ENCODE results near the gene EML6.
"Not testable (repeated sequence)": the region's sequence is repeated elsewhere in the genome, so short reads cannot be mapped to it uniquely, and the experiment has no call there.

EML6 gene

DNA sequence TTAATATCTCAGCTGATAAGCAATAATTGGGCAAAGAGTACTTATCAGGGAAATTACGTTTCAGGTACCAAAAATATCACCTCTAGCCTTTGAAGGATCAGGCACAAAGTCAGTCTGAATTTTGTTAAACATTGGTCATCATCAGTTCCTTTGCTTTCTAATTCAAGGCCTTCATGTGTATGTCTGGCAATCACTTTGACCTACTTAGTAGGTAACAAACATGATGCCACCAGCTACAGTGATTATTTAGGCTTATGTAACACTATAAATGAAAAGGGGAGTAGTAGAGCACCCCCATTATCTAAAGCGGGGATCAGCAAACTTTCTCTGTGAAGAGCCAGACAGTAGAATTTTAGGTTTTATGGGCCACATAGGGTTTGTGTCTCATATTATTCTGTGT lies 251.7 kb downstream of the EML6 start:
- no peak for DNase-seq

DNA sequence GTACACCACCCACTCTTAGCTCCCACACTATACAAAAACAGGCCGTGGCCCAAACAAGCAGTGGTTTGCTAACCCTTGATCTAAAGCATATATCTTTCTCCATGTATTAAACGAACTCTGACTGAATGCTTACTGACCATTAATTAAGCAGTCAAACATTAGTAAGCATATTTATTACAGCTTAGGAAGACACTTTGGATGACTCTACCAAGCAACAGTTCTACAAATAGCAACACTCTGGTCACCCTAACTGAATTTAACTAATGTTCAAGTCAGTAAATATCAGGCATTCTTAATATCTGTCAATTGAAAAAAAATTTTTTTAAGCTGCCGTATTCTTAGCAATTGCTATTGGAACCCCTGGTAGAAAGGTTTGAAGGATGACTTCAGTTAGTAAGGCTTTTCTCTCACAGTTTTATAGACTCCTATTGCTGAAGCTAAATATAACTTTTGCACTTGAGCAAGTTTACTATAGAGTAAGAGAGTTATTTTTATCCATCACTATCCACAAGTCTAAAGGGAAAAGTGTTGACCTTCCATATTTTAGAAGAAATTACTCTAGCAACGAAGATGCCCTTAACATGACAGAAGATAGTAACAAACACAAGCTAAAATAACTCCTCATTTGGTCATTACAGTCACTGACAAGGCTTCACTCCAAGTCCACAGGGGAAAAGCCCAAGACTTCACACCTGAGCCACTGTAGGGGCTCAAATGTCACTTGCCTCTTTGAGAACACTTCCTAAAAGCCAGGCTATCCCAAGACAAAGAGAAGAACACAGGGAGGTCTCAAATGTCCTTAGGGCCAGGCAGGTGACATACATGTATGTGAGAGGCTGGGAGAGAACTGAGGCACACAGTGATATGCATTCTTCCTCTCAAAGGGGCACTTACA lies 252.4 kb downstream of the EML6 start:
- no peak for DNase-seq

DNA sequence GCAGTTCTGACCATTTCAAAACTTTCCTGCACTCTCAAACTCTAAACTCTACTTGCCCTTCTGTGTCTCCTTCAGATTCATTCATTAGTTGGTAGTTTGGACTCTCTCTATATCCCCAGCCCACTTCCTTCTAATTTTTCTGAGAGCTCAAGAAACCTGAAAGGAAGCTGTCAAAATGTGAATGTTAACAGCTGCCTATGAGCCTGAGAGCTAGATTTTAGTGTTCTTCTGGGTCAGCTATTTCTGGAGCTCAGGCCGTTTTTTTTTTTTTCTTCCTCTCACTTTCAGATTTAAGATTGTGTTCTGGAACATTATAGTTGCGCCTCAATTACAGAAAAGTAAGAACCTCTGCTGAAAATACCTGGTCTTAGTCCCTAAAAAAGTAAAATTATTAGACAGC lies 253.7 kb downstream of the EML6 start:
- DNase-seq: no peak

DNA sequence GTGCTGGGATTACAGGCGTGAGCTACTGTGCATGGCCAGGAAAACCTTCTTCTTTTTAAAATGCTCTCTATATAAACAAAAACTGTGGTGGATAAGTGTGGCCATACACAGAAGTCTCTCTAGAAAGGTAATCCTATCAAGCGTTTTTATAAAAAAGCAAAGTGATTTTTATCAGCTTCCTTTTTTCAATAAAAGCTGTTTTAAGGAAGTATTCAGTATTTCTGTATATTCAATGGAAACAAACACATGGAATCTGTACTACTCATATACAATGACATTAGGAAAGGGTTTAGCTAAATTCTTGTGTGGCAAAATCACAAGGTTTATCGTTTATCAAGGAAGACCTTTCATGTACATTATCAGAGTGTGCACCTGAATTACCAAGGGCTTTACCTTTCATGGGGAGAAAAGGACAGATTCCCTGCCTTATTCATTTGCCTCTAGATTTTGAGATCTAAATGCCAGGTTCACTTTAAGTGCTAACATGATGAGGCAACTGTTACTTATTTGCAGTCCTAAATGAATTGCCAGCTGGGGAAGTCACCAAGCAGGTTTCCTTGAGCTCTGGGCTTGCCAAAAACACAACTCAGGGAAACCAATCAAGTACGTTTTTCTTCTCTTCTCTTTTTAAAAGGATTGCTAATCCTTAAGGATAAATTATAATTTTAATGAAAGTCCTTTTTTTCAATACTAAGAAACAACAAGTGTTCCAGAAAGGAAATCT lies 256.0 kb downstream of the EML6 start:
- DNase-seq: no peak

DNA sequence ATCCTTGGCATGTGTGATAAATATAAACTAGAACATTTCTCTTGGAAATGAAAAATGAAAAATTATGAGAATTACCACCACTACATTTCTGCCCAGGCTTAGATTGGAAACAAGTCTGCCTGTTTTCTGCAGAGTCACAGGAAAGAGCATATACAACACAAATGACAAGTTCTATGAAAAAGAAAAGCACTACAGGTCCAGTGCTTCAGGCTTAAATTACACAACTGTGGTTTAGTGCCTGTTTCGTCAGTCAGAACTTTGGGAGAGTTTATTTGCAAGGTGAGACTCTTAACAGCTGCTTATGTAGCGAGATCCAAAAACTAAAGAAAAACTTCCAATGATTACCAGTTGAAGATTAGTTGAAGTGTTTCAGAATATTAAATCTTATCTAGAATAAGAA lies 257.9 kb downstream of the EML6 start:
- DNase-seq: no peak

DNA sequence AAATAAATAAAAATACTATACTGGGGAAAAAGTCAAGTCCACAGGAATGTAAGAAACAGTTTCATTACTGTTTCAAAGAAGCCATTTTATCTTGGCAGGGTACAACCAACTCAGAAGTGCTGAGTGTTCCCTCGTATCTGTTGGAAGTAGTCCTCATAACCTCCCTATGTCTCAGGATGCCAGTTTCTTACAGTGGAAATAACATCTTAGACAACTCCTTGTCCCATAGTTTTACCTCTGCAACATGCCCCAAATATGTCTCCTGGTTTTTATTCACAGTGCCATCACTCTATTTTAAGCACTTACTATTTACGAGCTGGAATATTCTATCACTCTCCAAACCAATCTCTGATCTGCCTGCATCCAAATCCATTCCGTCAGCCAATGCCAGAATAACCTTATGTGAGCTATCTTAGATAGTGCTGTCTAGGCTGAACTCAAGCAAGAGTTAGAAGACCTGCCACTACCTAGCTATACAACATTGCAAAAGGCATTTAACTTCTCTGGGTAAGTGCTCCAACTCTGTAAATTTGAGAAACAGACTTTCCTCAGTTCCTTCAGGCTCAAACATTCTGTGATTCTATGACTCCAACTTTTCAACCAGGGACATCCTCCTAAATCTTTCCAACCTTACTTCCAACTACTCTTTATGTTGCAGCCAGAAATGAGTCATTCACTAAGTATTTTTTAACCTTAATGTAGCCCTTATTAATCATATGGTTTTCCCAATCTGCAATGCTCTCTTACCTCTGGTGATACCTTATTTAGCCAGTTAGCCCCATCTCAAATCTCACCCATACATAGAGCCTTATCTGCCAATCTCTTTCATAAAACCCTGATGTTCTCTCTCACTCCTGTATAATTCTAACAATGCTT lies 260.1 kb downstream of the EML6 start:
- DNase-seq: no peak

DNA sequence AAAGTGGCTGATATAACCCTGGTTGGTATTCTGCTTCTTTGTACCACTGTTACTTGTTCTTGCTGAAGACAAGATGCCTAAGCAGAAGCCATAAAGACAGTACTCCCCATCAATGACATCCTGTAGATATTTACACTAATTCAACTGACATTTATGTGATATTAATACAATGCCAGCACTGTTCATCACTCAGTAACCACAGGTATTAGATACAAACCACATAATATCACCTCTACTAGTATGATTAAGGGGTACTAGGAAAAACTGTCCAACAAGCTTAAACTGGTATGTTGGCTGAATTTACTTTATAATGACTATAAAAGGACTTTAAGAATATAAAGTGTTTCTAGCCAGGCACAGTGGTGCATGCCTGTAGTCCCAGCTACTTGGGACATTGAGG lies 261.0 kb downstream of the EML6 start:
- no peak for DNase-seq

DNA sequence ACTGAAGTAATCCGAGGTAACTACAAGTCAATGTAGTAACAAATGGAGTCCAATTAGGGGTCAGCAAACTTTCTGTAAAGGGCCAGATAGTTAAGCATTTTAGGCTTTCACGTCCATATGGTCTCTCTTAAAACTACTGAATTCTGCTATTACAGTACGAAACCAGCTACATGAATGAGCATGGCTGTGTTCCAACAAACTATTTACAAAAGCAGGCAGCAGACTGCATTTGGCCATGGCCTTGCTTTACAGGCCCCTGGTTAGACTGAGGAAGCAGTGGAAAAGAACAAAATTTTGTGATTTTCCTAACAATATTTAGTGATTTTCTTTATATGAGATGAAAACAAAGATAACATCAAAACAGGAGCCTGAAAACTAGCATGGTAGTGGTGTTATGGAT lies 262.8 kb downstream of the EML6 start:
- peak; percentile 21 for DNase-seq

DNA sequence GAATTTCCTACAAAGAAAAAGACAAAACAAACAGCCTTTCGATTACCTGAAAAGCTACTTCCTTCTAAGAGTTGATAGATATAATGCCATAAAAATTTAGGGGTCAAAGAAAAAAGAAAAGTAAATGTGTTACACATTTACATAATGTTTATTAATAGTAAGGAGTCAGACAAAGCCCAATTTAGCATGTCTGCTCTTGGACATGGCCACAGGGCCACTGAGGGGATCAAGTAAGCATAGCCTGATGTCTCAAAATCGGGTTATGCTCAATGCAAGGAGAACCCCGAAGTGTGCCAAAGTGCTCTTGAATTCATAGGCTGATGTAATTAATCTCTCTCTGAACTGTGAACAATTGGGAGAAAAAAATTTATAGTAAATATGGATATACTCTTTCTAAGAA lies 265.1 kb downstream of the EML6 start:
- no peak for DNase-seq

DNA sequence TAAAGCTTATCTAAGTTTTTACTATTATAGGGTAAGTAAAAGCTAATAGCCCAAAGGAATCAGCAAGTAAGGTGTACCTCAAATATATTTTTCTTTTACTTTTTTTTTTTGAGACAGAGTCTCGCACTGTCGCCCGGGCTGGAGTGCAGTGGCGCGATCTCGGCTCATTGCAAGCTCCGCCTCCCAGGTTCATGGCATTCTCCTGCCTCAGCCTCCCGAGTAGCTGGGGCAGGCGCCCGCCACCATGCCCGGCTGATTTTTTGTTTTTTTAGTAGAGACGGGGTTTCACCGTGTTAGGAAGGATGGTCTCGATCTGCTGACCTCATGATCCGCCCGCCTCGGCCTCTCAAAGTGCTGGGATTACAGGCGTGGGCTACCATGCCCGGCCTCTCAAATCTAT lies 267.2 kb downstream of the EML6 start:
- not testable (repeated sequence) for DNase-seq

DNA sequence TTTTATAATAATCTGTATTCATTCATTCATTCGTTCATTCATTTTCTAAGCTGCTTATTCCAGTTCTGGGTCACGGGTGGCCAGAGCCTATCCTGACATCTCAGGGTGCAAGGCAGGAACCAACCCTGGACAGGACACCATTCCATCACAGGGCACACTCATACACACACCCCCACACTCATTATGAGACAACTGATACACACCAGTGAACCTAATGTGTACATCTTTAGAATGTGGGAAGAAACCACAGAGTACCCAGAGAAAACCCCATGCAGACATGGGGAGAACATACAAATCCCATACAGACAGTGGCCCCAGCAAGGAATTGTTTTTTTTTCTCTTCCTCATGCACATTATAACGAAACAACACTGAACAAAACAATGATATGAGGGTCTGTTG lies 272.1 kb downstream of the EML6 start:
- DNase-seq: no peak

DNA sequence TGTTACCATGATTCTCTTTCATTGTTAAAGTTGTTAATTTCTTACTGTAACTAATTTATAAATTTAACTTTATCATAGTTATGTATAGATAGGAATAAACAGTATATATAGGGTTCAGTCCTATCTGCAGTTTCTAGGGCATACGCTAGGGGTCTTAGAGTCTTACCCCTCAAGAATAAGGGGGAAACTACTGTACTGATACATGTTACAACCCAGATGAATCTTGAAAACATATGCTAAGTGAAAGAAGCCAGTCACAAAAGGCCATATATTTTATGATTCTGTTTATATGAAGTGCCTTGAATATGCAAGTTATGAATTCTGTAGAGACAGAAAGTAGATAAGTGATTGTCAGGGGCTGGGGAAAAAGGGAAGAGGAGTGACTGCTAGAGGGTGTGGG lies 274.4 kb downstream of the EML6 start:
- no peak for DNase-seq

DNA sequence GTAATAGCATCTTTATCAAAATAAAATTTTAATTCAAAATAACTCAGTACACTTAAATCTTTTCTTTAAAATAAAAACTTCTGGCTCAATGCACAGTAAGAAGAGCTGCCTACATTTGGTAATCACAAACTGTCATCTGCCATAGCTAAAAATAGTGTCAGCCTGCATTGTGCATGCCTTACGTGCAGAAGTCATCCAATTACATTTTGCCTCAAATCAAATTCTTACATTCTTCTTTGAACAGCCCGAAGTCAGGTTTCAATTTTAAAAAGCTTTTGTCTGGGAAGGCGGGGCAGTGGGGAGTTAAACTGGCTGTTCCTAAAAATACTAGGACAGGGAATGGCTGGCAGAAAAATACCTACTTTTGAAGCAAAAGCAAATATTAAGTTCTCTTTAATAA lies 275.7 kb downstream of the EML6 start:
- peak; percentile 83 for DNase-seq

DNA sequence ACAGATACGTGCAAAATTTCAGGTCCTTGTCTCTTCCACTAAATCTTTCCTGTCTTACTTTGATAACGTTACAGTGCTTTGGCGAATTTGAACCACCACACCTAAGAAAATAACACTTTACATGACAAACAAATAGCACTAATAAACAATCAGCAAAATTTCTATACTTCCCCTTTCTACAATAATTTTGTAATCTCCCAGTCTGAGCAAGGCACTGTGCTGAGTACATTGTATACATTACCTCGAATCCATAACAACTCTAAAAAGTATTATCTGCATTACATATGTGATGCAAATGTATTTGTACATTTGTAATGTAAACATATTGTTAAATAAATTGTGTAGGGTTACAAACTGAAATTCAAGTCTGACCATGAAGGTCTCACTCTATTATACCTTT lies 276.9 kb downstream of the EML6 start:
- peak; percentile 19 for DNase-seq

DNA sequence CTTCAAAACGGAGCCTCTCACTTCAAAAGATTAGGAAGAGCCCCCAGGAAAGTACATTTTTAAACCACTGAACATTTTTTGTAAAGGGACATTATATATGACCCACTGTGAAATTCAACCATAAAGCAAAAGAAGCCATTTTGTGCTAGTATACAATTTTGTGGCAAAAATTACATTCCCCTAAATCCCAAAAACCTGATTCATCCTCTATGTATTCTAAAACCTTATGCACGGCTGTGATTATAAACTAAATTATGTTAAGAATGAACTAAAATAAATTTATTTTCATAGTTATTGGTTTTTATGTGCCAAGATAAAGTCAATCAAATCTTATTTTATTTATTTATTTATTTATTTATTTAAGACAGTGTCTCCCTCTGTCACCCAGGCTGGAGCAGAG lies 278.3 kb downstream of the EML6 start:
- no peak for DNase-seq

DNA sequence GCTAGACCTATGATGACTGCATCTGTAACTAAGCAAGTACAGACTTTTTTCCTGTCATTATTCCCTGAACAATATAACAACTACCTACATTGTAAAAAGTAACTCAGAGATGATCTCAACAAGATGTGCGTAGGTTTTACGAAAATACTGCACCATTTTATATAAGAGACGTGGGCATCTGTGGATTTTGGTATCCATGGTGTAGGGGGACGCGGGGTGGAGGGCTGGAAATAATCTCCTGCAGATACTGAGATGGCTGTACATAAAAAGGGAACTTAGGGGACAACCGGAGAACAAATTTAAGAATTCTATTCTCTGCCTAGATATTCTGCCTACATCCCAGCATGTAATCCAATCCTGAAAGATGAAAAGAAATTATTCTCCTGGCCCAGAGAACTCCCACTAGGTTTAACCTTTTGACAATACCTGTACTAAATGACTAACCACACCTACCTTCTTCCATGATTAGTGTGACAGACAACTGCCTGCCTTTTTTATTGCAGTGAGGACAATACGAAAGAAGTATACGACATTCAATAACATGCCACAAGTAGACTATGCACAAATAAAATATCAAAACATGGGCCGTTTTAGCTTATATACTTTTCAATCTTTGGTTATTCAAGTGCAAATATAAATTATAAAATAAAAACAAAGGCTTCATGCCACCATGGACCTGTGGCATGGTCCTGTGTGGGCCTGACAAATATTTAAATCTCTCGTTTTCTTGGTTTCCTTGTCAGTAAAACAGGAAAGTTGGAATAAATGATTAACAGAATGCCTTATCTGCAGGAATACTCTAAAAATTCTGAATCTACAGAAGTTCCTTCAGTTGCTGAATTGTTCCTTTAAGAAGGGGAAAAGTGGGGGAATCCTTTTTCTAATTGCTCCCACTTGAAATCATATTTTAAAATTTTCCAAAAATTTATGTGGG lies 280.5 kb downstream of the EML6 start:
- DNase-seq: no peak

DNA sequence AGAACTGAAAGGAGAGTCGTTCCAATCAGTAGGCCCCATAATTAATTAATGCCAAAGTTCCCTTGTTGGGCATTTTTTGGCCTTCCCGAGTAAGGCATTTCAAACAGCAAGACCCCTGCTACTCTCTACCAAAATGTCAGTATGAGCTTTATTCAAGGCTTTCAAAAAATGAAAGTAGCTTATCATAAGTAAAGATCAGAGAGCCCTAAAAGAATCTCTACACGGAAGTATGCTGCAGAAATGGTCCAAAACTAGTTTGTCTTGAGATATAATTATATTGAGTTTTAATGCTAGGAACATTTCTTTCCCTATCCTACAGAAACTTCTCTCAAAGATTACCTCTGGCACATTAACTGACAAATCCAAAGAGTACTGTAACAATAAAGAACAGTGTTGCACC lies 282.8 kb downstream of the EML6 start:
- no peak for DNase-seq

DNA sequence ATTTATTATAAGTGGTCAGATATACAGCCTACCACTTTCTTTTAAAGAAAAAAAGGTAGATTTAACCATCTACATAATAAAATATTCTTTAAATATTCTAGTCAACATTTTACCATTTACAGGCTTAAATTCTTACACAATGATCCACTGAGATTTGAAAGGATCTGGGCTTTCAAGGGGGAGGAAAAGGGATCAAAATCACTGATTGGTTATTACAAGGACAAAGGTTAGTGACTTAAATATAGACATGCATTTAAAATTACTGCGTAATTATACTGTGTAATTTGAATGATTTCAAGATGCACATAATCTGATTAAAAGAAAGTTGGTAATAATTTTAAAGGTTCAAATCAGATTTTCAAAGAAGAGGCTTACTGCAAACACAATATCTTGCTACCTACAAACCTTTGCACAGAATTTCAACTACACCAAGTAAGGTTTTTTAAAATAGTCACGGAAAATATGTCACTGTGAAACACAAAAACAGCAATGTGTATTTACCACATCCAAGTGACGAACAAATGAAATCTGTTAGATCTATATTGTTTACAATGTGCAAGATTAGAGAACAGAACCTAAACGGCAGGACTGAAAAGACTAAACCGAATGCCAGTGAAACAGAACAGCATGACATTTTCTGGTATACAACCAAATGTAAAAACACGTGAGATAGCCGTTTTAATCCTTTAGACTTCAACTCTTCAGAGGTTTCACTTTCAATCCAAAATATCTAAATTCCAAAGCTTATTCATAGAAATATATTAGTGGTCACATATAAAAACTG lies 286.0 kb downstream of the EML6 start:
- DNase-seq: no peak

DNA sequence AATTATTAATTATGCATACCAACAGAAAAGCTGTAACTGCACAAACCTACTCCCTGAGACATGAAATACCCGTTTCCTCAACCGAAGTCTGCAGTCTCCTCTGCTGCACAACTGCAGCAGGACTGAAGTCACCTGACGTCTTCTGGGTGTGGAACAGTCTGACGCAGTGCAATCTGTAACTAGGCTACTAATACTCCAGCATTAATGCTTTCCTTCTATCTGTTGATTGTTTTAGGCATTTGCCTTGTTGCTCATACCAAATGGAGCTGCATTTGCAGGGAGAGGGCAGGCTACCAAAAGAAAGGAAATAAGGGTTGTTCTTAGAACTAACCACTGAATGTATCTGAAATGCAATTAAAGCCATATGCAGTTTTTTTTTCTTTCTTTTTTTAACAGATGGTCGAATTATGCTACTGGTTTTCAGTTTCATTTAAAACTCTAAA lies 286.7 kb downstream of the EML6 start:
- peak; percentile 80 for DNase-seq

DNA sequence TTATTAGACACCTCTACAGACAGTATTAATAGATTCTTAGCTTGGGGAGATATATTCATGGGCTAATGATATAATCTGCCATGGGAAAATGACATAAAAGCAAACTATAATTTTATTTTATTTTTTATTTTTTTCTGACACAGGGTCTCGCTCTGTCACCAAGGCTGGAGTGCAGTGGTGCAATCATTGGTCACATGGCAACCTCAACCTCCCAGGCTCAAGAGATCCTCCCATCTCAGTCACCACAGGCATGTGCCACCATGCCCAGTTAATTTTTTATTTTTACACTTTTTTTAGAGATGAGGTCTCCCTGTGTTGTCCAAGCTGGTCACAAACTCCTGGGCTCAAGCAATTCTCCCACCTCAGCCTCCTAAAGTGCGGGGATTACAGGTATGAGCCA lies 287.5 kb downstream of the EML6 start:
- peak; percentile 18 for DNase-seq

Data from NCI-H2171 treated with DMSO at 0.1 percent for 48 hours (cell line).